ENCODE measurements around the gene SMAP2. TPM values are rescaled to one million over a fixed set of nuclear protein-coding genes. Genes with fewer than 3 reads are reported as not detected.

SMAP2 gene
- total RNA-seq, 1 experiment from 2014 or later = 8.2 TPM

GRCh38 chr1:40421431-40422384 lies 48.2 kb downstream of the SMAP2 start:
- Histone ChIP-seq H2AFZ (ENCODE audit: low read length) (no peak overlapping the region), H3T11ph (ENCODE audit: low read length) (no peak overlapping the region), H3K27ac (ENCODE audit: insufficient read length, low read depth, low read length) (no peak overlapping the region), H4K5ac (ENCODE audit: insufficient read length, low read depth, low read length) (no peak overlapping the region), H3K27me3 (ENCODE audit: insufficient read depth, low read length) (no peaks in the 10 kb centered on the region), H3K14ac (ENCODE audit: insufficient read depth, low read length) (no peak overlapping the region), H2BK15ac (ENCODE audit: low read depth, low read length) (no peak overlapping the region), H3K79me2 (ENCODE audit: insufficient read depth, low read length) (no peaks in the 10 kb centered on the region), H4K8ac (replicated peaks; ENCODE audit: insufficient read length, low read depth, low read length) (no peak overlapping the region), H2BK20ac (ENCODE audit: low read depth, low read length, poor library complexity, severe bottlenecking) (no peak overlapping the region), H3K4ac (ENCODE audit: low read depth, low read length) (no peak overlapping the region), H3K9ac (ENCODE audit: extremely low read depth, insufficient read length, low read length) (no peak overlapping the region), H3K4me2 (ENCODE audit: insufficient read depth, insufficient read length, low read length) (no peak overlapping the region), H3K23me2 (ENCODE audit: insufficient read length, low read depth, low read length, poor library complexity, severe bottlenecking) (no peaks in the 10 kb centered on the region), H3K4me1 (ENCODE audit: insufficient read depth, low read length) (no peaks in the 10 kb centered on the region), H2AK5ac (ENCODE audit: insufficient read length, low read length) (no peak overlapping the region), H3K18ac (ENCODE audit: insufficient read length, low read depth, low read length) (no peak overlapping the region), H3K23ac (ENCODE audit: insufficient read length, low read depth, low read length) (no peak overlapping the region), H2BK5ac (ENCODE audit: insufficient read length, low read length) (no peak overlapping the region), H4K91ac (ENCODE audit: insufficient read length, low read depth, low read length) (no peak overlapping the region), H3K56ac (ENCODE audit: insufficient read length, low read depth, low read length) (no peak overlapping the region), H3K79me1 (ENCODE audit: insufficient read depth, low read depth, low read length, poor library complexity, severe bottlenecking) (no peaks in the 10 kb centered on the region), H2BK120ac (ENCODE audit: low read depth, low read length, poor library complexity, severe bottlenecking) (no peak overlapping the region), H4K20me1 (ENCODE audit: control insufficient read depth, insufficient read depth, insufficient read length) (no peaks in the 10 kb centered on the region), H2BK12ac (ENCODE audit: insufficient read length, low read depth, low read length) (no peak overlapping the region), H3K9me3 (ENCODE audit: control insufficient read depth, low read depth, low read length) (no peaks in the 10 kb centered on the region)
- no peak for TF ChIP-seq CTCF (conservative IDR thresholded peaks at IDR 0.05)
- H3K9me3 Mint-ChIP-seq = no peaks in the 10 kb centered on the region
- no peak overlapping the region for H3K4me3 Mint-ChIP-seq
- H3K4me1 Mint-ChIP-seq = peaks cover 5 to 12% of the 10 kb centered on the region in 2 experiments; a peak in 3 of 4 replicates
- no peaks in the 10 kb centered on the region; the same call in 1 of the 2 replicates for H3K27me3 Mint-ChIP-seq (ENCODE audit: low read depth)
- no peak overlapping the region; a peak in 1 of 7 replicates for H3K27ac Mint-ChIP-seq
- H3K36me3 Mint-ChIP-seq (ENCODE audit: insufficient read depth in 1 of 3, low read depth in 3 of 3) = peaks cover 0 to 9% (median 8%) of the 10 kb centered on the region in 3 experiments; a peak in 4 of 7 replicates
- no CpG with 5 or more reads among the region's 15 CpGs for WGBS (ENCODE audit: extremely low coverage, insufficient read length, low lambda C conversion rate)
- no peak for DNase-seq

Data from H9 (cell line).